Measurements from ENCODE around the gene CORO7.

- no peak for TF ChIP-seq EZH2phosphoT487 (IDR thresholded peaks at IDR 0.05; ENCODE audit: borderline replicate concordance, low read length)
- TF ChIP-seq, protein P1, sequence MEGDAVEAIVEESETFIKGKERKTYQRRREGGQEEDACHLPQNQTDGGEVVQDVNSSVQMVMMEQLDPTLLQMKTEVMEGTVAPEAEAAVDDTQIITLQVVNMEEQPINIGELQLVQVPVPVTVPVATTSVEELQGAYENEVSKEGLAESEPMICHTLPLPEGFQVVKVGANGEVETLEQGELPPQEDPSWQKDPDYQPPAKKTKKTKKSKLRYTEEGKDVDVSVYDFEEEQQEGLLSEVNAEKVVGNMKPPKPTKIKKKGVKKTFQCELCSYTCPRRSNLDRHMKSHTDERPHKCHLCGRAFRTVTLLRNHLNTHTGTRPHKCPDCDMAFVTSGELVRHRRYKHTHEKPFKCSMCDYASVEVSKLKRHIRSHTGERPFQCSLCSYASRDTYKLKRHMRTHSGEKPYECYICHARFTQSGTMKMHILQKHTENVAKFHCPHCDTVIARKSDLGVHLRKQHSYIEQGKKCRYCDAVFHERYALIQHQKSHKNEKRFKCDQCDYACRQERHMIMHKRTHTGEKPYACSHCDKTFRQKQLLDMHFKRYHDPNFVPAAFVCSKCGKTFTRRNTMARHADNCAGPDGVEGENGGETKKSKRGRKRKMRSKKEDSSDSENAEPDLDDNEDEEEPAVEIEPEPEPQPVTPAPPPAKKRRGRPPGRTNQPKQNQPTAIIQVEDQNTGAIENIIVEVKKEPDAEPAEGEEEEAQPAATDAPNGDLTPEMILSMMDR (IDR thresholded peaks at IDR 0.05; ENCODE audit: low read depth, low read length, poor library complexity, severe bottlenecking) = no peak
These were observed 11.3 kb downstream of the CORO7 start for GRCh38 chr16:4404967-4405696.

Data from DOHH2 (cell line).